ENCODE measurements around the gene CCSAP. TPM values are rescaled to one million over a fixed set of nuclear protein-coding genes. Genes with fewer than 3 reads are reported as not detected.
"Not testable (repeated sequence)": the region's sequence is repeated elsewhere in the genome, so short reads cannot be mapped to it uniquely, and the experiment has no call there.

The CCSAP gene
- total RNA-seq: 5.6 TPM
- long read RNA-seq, full-length matches to known transcripts: 5 of 11 reads
- long read RNA-seq, partial matches to known transcripts: 1 of 11 reads
- long read RNA-seq, other reads (novel, unspliced or antisense): 5 of 11 reads

GRCh38 chr1:229342656-229343569 is at the start of gene CCSAP:
TSS of gene CCSAP (minus strand) at chr1:229343047. CDS start at chr1:229342465, 582 bp downstream.
- peak; percentile 79 for DNase-seq (ENCODE audit: low spot score)
- intact Hi-C loops (cut with DNase I): loop anchor here (5.0 kb wide), 1 partner anchor 71 kb away; the partner anchor contains the start of gene RAB4A

- no peak for DNase-seq (ENCODE audit: low spot score)
- intact Hi-C loops (cut with DNase I): no loop called here
These were observed 47.3 kb upstream of the CCSAP start for GRCh38 chr1:229390130-229390529.

GRCh38 chr1:229388897-229389580 is 46.2 kb upstream of the CCSAP start:
- intact Hi-C loops (cut with DNase I): no loop called here
- DNase-seq (ENCODE audit: low spot score): no peak

GRCh38 chr1:229385853-229386456 is 43.1 kb upstream of the CCSAP start:
- intact Hi-C loops (cut with DNase I): no loop called here
- DNase-seq (ENCODE audit: low spot score): no peak

- intact Hi-C loops (cut with DNase I): no loop called here
- DNase-seq (ENCODE audit: low spot score): no peak
These were observed 42.0 kb upstream of the CCSAP start for GRCh38 chr1:229384822-229385221.

- DNase-seq (ENCODE audit: low spot score): no peak
- intact Hi-C loops (cut with DNase I): no loop called here
These were observed 41.1 kb upstream of the CCSAP start for GRCh38 chr1:229383961-229384360.

GRCh38 chr1:229383188-229383587 is 40.3 kb upstream of the CCSAP start:
- intact Hi-C loops (cut with DNase I): no loop called here
- DNase-seq (ENCODE audit: low spot score): no peak

- no peak for DNase-seq (ENCODE audit: low spot score)
- intact Hi-C loops (cut with DNase I): no loop called here
These were observed 38.4 kb upstream of the CCSAP start for GRCh38 chr1:229381234-229381633.

- intact Hi-C loops (cut with DNase I): no loop called here
- no peak for DNase-seq (ENCODE audit: low spot score)
These were observed 37.8 kb upstream of the CCSAP start for GRCh38 chr1:229380536-229381160.

- no peak for DNase-seq (ENCODE audit: low spot score)
- intact Hi-C loops (cut with DNase I): no loop called here
These were observed 37.0 kb upstream of the CCSAP start for GRCh38 chr1:229379846-229380245.

- intact Hi-C loops (cut with DNase I): no loop called here
- DNase-seq (ENCODE audit: low spot score): no peak
These were observed 35.9 kb upstream of the CCSAP start for GRCh38 chr1:229378586-229379367.

- DNase-seq (ENCODE audit: low spot score); intact Hi-C loops (cut with DNase I): not testable (repeated sequence)
These were observed 35.2 kb upstream of the CCSAP start for GRCh38 chr1:229378035-229378434.

GRCh38 chr1:229377429-229377828 is 34.6 kb upstream of the CCSAP start:
- intact Hi-C loops (cut with DNase I): no loop called here
- DNase-seq (ENCODE audit: low spot score): no peak

- DNase-seq (ENCODE audit: low spot score): no peak
- intact Hi-C loops (cut with DNase I): no loop called here
These were observed 33.7 kb upstream of the CCSAP start for GRCh38 chr1:229376521-229376920.

- intact Hi-C loops (cut with DNase I): loop anchor here (5.0 kb wide), 1 partner anchor 33 kb away; no protein-coding TSS in a partner anchor
- DNase-seq (ENCODE audit: low spot score): no peak
These were observed 31.6 kb upstream of the CCSAP start for GRCh38 chr1:229374485-229374884.

- DNase-seq (ENCODE audit: low spot score): no peak
- intact Hi-C loops (cut with DNase I): loop anchor here (5.0 kb wide), 1 partner anchor 34 kb away; no protein-coding TSS in a partner anchor
These were observed 30.5 kb upstream of the CCSAP start for GRCh38 chr1:229373395-229373794.

GRCh38 chr1:229372251-229372650 is 29.4 kb upstream of the CCSAP start:
- DNase-seq (ENCODE audit: low spot score): no peak
- intact Hi-C loops (cut with DNase I): loop anchor here (5.0 kb wide), 1 partner anchor 35 kb away; no protein-coding TSS in a partner anchor

- intact Hi-C loops (cut with DNase I): loop anchor here (2.0 to 5.0 kb wide), 3 partner anchors 36 to 109 kb away; no protein-coding TSS in a partner anchor
- no peak for DNase-seq (ENCODE audit: low spot score)
These were observed 28.8 kb upstream of the CCSAP start for GRCh38 chr1:229371624-229372023.
